Neural cell (in vitro differentiated cells): ENCODE results near the gene PWWP2B.

Experiments used
- EP300 ChIP-seq: fragments of 450-650 bp; conservative IDR thresholded peaks from 2 replicates; pipeline ENCODE4 v1.6.1; 2014; ENCODE audit warnings: antibody characterized with exemption, mild to moderate bottlenecking, moderate library complexity; ENCODE audit not compliant: poor library complexity, severe bottlenecking
- EZH2 ChIP-seq: fragments of 200-600, 300-800 bp; shearing (Covaris generic), sonication (generic); IDR thresholded peaks from 2 replicates; pipeline ENCODE4 v1.6.1; 2014; ENCODE audit warnings: antibody characterized with exemption, low read length, borderline replicate concordance, mild to moderate bottlenecking; ENCODE audit not compliant: insufficient read depth, poor library complexity, severe bottlenecking
- POLR2AphosphoS5 ChIP-seq: IDR thresholded peaks from 2 replicates; pipeline ENCODE4 v1.6.1; 2012
- TAF1 ChIP-seq: IDR thresholded peaks from 2 replicates; pipeline ENCODE4 v1.6.1; 2012; ENCODE audit warnings: low read depth
- TF ChIP-seq, protein P1 (sequence below): fragments of 450-650 bp; IDR thresholded peaks from 2 replicates; pipeline ENCODE4 v1.5.1; 2014; ENCODE audit warnings: antibody characterized with exemption, mild to moderate bottlenecking, moderate library complexity; ENCODE audit not compliant: poor library complexity, severe bottlenecking

DNA sequence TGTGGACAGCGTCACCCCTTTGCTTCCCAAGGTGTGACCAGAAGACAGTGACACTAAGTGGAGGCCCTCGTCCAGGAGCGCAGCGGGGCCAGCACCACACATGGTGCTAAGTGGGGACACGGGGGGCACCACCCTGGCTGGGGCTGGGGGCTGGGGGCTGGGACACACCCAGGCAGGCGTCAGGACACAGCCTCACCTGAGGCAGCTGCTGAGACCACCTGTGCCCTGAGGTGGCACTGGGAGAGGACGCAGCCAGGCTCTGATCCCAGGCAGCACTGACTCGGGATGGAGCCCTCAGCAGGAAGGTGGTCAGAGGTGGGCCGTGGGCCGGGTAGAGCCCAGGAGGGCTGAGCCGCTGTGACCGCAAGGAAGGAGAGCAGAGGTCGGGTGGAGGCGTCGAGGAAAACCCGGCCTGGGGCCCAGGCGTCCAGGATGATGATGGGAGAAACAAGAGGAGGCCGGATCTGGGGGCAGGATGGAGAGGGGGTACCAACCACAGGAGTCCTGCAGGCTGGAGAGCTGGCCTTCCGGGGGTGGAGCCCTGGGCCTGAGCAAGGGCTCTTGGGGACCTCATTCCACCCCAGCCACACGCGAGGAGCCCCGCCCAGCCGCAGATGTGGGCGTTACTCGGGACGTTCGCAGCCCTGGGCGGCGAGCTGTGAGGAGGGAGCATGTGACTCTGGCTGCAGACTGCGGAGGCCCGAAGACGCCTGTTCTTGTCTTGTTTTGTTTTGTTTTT, 42.5 kb upstream of the PWWP2B start:
- TF ChIP-seq EP300, result no peak
- TF ChIP-seq, protein P1, sequence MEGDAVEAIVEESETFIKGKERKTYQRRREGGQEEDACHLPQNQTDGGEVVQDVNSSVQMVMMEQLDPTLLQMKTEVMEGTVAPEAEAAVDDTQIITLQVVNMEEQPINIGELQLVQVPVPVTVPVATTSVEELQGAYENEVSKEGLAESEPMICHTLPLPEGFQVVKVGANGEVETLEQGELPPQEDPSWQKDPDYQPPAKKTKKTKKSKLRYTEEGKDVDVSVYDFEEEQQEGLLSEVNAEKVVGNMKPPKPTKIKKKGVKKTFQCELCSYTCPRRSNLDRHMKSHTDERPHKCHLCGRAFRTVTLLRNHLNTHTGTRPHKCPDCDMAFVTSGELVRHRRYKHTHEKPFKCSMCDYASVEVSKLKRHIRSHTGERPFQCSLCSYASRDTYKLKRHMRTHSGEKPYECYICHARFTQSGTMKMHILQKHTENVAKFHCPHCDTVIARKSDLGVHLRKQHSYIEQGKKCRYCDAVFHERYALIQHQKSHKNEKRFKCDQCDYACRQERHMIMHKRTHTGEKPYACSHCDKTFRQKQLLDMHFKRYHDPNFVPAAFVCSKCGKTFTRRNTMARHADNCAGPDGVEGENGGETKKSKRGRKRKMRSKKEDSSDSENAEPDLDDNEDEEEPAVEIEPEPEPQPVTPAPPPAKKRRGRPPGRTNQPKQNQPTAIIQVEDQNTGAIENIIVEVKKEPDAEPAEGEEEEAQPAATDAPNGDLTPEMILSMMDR, result no peak
- no peak for TF ChIP-seq POLR2AphosphoS5
- TF ChIP-seq EZH2, result no peak
- no peak for TF ChIP-seq TAF1
